NCI-H2196 (cell line): Measurements from ENCODE around the gene GP5.
A peak's percentile ranks its signal among the peaks of the same experiment; 100 is the strongest.

ENCODE experiments used
- DNase-seq: peaks from one replicate; lab custom pipeline; 2025; ENCODE audit not compliant: unreplicated experiment; lab: John Stamatoyannopoulos, UW

GP5 gene, protein sequence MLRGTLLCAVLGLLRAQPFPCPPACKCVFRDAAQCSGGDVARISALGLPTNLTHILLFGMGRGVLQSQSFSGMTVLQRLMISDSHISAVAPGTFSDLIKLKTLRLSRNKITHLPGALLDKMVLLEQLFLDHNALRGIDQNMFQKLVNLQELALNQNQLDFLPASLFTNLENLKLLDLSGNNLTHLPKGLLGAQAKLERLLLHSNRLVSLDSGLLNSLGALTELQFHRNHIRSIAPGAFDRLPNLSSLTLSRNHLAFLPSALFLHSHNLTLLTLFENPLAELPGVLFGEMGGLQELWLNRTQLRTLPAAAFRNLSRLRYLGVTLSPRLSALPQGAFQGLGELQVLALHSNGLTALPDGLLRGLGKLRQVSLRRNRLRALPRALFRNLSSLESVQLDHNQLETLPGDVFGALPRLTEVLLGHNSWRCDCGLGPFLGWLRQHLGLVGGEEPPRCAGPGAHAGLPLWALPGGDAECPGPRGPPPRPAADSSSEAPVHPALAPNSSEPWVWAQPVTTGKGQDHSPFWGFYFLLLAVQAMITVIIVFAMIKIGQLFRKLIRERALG

DNA sequence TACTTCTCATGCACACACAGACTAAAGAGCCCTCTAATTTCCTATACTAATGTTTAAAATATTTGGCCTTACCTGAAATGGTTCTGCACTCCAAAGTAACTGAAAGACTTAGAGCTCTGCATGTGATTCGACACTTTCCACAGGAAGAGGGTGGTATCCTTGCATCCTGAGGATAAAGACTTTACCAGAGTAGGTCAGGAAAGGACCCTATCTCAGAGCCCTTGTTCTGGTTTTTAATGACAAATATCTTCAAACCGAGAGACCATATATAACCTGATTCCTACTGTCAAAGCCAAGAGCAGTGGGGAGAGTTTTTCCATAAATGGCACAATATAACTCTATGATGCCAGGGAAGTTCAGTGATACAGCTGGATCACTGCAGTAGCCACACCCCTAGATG lies at the start of gene GP5:
TSS of gene GP5 (minus strand) at position 101 of the 400 bp plus-strand sequence. CDS start 984 bp downstream, outside the sequence.
- DNase-seq = no peak

GRCh38 chr3:194447657-194448056 lies 48.6 kb upstream of the GP5 start:
- DNase-seq = no peak

DNA sequence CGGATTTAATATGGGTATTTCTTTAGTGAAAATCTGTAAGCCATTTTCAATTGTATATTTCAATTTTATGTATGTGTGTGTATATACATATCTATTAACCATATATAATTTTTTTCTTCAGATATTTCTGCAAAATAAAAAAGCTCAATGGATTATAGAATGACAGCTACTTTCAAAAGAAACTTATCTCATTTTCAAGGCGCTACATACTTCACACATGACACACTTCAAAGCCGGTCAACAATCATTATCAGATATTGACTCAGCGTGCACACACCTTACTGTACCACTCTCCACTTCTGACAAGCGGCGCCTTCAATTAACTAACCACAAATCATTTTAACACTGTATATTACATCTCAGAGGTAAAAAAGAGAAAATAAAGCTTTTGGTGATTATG lies 48.1 kb upstream of the GP5 start:
- DNase-seq = no peak

GRCh38 chr3:194446754-194447153 lies 47.7 kb upstream of the GP5 start:
- DNase-seq = no peak

GRCh38 chr3:194446172-194446571 lies 47.1 kb upstream of the GP5 start:
- no peak for DNase-seq

DNA sequence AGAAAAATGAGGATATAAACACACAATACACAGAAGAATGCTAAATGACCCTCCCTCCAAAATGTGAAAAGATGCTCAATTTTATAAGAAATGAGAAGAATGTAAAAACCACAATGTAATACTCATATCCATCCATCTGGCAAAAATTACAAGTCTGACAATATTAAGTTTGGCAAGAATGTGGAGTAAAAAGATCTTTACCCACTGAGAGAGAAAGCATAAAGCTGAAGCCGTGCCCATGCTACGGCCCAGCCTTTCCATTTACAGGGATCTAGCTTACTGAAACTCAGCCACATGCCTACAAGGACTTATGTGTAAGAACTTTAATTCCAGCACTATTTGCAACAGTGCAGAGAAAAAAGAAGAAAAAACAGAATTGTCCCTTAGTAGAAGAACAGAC lies 44.8 kb upstream of the GP5 start:
- no peak for DNase-seq

DNA sequence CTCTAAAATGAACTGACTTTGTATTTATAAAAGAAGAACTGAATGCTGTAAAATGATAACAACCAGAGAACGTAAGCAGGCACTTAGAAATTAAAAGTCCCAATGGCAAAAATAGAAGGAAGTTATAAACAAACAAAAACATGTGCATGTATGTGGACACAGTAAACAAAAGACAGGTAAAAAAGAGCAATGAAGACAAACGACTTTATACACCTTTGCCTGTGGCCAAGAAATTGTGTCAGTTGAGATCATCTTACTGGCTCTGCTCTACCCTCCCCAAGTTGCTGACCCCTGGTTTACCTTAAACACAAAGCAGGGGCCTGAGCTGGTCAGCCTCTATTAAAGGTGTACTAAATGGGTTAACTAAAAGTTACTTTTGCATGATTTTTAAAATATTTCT lies 41.7 kb upstream of the GP5 start:
- no peak for DNase-seq

DNA sequence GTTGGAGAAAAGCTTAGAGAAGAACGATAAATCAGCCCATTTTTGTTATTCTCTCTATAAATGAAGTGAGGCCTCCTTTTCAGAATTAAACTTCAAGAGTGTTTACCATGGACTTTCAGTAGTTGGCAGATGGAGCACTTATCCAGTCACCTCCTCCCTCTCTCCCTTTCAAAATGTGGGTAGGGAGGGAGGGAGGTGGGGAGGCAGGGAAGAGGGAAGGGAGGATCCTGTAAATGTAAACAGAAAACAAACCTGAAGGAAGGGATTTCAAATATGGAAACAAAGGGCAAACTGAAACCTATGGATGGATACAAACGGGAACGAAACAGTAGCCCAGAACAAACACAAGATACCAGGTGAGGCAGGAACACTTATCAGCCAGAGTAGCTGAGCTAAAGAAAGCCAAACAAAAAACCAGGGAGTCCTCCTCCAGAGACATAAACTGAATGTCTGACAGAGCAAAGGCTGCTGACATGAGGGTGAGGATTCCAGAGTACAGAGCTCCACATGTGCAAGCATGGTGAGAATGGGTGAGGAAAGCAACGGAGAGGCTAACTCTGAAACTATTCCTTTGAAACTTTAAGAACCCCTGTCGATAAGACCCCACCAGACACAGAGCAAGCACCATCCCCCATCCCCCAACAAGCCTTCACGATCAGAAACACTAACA lies 41.0 kb upstream of the GP5 start:
- peak; percentile 72 for DNase-seq

DNA sequence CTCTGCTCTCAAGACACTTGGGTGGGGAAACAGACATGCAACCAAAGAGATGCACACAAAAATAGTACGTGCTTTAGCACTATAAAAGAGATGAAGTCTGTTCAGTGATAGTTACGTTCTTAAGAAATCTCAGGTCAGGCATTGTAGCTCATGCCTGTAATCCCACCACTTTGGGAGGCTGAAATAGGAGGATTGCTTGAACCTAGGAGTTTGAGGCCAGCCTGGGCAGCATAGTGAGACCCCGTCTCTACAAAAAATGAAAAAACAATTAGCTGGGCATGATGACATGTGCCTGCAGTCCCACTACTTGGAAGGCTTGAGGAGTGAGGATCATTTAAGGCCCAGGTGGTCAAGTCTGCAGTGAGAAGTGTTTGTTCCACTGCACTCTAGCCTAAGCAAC lies 35.4 kb upstream of the GP5 start:
- DNase-seq = no peak

- DNase-seq = peak; percentile 48
Observed at GRCh38 chr3:194431554-194431953, 32.5 kb upstream of the GP5 start.

DNA sequence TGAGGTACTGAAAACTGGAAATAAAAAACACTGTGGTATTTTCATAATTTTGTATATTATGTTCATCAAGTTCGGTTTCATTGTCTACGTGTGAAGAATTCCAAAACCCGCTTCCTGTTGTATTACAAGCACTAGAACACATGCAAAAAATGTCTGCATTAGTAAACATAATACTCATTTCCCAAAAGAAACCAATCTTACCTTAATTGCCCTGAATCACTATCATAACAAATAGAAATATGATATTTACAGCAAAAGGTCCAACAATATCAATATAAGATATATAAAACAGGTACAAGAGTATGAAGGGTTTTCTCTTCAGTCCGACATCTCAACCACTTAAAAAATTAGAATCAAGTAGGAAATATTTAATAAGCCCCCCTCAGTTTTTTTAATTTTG lies 26.3 kb upstream of the GP5 start:
- no peak for DNase-seq

- no peak for DNase-seq
Observed at GRCh38 chr3:194424953-194425352, 25.9 kb upstream of the GP5 start.

GRCh38 chr3:194424373-194424772 lies 25.3 kb upstream of the GP5 start:
- DNase-seq = no peak

GRCh38 chr3:194423317-194423716 lies 24.3 kb upstream of the GP5 start:
- peak; percentile 74 for DNase-seq

- no peak for DNase-seq
Observed at GRCh38 chr3:194422188-194422587, 23.1 kb upstream of the GP5 start.

GRCh38 chr3:194418671-194419070 lies 19.6 kb upstream of the GP5 start:
- no peak for DNase-seq

GRCh38 chr3:194407423-194407822 lies 8.4 kb upstream of the GP5 start:
- DNase-seq = no peak

- no peak for DNase-seq
Observed at GRCh38 chr3:194405766-194406165, 6.7 kb upstream of the GP5 start.

- peak; percentile 91 for DNase-seq
Observed at GRCh38 chr3:194404365-194405140, 5.5 kb upstream of the GP5 start.

DNA sequence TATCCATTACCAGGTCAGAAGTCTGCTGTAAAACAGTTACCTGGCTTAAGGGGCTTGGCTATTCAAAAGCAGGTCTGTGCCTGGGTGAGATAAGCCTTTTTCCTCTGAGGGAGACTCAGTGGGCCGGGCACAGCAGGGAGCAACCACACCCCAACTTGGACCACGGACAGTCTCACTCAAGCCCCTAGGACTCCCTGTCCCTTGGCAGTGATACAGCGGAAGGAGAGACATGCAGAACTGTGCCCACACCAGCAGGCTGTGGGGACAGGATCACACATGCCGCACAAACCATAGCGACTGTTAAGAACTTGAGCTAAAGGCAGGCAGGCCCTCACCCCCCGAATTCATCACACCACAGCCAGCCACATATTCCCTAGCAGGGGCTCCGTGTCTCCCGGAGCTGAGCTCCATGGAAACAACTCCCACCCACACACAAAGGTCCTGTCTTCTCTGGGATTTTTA lies 2.8 kb upstream of the GP5 start:
- no peak for DNase-seq

GRCh38 chr3:194401346-194401745 lies 2.3 kb upstream of the GP5 start:
- DNase-seq = no peak
